HG02981 (cell line): Measurements from ENCODE around the gene FSTL4.

ENCODE experiments used
- ATAC-seq: cut with Tn5 transposase; IDR thresholded peaks from one replicate; pipeline ENCODE4 v1.9.1; 2021; ENCODE audit warnings: mild to moderate bottlenecking, moderate library complexity; ENCODE audit not compliant: unreplicated experiment

Gene FSTL4

DNA sequence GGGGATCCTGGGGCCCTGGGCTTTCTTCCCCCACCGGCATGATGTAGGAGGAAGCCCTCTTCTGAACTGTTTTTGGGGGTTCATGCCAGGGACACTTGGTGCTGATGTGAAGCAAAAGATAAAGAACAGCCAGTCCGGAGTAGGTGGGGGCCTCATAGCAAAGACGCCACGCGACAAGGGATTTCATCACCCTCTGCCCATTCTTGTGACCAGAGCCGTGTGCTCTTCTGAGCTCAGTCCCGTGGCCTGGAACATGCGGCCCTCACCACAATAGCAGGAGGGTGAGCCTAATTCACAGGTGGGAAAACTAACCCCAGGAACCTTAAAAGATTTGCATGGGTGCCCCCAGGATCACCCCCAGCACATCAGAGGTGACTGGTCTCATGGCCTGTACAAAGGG, 334.6 kb downstream of the FSTL4 start:
- ATAC-seq: no peak

DNA sequence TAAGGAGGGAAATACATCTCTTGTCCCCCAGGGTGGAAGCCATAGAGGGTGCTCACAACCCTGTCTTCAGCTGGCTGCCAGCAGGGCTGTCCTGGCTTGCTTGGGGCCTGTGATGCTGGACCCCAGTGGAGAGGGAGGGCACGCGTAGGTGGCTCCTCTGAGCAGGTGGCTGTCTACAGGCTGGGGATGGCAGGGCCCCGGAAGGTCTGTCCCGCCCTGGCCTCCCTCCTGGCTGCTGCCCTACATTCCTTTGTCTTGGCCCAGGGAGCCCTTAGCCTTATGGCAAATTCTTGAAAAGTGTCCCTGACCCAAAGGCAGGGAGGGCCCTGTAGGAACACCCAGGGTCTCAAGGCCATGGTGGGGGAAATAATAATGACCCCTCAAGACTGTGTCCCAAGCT, 336.2 kb downstream of the FSTL4 start:
- ATAC-seq: no peak

DNA sequence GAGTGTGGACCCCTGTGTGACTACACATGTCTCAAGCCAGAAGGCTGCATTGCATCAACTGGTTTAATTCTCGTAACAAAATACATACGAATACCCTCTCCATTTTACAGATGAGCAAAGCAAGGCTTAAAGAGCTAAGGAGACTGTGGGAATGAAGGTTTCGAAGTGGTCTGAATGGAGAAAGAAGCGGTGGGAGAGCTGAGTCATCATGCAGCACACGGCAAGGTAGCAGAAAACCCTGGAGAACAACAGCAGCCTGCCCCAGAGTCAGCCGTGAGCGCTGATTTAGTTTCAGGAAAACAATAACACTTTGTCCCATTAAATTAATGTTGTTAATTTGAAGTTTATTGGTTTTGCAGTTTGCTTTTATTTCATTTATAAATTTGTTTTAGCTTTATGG, 336.7 kb downstream of the FSTL4 start:
- no peak for ATAC-seq

DNA sequence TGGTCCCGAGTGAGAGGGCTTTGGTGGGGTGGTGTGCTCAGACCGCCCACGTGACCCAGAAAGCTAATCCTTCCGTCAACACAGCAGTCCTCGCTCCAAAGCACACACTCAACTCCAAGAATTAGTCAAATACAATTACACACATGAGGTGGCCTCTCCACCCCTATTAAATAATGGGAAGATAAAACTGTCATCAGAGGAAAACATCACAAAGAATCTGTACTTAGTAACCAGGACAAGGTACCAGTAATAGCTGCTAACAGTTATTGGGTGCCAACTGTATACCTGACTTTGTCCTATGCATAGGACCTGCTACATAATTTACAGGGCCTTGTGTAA, 337.8 kb downstream of the FSTL4 start:
- ATAC-seq: no peak

DNA sequence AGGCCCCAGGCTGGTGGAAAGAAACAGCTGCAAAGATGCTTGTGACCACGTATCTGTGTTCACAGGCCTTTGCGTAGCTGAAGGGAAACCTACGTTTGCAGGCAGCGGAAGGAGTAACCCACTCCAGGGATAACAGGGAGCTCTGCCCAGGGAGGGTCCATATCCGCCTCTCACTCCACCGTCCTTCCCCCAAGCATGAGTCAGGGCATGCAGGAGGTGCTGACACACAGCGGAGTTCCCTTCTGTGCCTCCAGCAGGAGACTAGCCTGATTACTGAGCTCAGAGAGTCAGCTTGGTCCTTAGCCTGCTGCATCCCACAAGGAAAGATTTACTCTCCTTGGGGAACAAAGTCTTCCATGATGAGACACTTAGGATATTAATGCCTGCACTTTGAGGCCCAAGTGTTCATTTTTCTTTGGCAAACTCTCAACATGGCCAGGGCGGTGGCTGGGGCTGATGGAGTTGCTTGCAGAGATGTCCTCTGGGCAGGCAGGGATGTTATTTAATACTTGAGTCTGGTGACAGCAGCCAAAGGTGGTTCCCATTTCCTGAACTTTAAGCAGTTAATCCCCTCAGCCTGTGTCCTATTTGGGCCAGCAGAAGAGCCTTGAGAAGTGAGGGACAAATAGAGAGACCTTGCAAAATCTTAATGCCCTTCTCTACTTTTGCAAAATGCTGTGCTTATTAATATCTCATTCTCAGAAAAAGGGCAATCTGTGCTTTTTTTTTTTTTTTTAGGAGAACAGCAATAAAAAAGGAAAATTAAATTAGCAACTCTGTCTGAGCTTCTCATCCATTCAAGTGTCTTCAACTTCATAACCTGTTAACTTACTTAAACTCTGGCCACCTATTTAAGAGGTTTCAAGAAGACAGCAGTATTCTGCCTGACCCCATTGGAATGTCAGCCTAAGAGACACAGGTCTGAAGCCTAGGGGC, 338.4 kb downstream of the FSTL4 start:
- ATAC-seq: no peak

DNA sequence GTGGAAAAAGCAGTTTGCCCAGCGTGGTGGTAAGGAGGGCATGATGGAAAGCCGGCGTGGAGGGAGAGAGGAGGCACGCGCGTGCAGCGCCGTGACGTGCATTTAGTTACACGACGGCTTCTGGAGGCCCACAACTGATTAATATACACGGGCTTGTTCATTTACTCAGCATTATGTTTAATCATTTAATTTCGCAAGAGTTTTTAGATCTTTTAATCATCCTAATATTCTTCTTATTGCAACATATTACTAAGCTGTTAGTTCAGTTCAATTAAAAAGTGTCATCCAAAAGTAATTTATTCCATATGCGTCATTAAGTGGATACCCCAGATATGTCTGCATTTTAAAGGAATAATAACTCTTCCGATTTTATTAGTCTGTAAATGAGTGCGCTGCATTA, 340.0 kb downstream of the FSTL4 start:
- ATAC-seq: no peak

DNA sequence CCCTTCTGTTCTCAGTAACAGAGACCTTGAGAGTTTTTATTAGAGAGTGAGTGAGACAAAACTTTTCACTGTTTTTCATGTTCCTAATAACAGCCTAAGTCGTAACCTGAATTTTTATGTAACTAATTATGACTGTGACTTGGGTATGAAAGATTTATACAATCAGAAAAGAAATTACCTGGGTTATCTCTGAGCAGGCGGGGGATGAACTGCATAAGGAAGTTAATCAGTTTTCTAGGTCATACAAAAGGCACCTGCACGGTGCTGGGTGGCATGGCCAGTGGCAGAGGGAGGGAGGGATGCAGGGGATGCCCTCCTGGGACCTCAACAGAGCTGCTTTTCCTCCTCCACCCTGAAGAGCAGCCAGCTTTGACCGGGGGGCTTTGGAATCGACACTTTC, 340.7 kb downstream of the FSTL4 start:
- ATAC-seq: no peak

DNA sequence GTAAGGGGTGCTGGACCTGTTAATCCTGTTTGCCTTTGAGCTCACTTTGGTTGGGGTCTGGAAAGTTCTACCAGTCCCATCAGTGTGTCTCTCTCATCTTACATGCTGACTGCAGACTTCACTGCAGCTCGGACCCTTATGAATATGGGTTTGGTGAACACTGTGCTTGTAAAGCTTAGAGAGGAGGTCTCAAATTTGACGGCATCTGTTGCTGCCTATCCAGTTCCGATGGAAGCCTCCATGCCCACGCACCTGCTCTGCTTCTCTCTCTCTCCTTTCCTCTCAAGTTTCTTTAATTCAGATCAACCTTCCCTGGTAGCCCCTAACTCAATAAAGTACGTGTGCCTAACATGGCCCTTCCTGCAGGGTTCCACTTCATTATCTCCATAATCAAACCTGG, 342.6 kb downstream of the FSTL4 start:
- ATAC-seq: no peak

DNA sequence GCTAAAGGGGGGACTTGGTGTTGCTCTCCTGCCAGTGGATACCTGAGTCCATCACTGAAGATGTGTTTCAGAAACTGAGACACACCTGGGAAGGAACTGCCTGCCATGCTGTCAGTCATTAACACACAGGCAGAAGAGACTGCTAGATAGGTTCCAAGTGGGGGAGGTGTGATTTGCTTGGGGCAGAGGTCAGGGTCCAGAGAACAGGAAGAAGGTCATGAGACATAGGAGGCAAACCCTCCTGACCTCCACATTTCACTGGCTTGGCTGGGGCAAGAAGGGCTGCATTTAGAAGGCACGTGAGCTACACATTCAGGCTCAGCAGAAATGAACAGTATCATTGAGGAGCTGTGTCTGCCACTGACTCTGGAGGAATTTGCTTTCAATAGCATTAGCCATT, 344.7 kb downstream of the FSTL4 start:
- ATAC-seq: no peak

DNA sequence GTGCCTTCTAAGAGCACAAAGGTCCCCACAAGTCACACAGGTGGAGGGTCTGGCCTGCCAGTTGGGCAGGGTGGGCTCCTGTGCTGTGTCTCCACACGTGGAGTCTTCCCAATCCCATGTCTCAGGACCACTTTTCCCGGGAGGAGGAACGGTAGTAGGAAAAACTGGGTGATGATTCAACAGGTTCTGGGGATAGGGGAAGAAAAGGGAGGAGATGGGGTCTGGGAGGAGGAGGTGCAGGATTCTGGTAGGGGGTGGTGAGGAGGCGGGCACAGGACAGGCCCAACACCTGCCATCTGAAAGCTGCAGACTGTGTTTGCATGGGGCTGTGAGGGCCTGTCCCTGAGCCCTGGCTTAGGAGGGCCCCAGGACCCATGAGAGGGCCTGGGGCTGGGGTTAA, 345.4 kb downstream of the FSTL4 start:
- no peak for ATAC-seq

DNA sequence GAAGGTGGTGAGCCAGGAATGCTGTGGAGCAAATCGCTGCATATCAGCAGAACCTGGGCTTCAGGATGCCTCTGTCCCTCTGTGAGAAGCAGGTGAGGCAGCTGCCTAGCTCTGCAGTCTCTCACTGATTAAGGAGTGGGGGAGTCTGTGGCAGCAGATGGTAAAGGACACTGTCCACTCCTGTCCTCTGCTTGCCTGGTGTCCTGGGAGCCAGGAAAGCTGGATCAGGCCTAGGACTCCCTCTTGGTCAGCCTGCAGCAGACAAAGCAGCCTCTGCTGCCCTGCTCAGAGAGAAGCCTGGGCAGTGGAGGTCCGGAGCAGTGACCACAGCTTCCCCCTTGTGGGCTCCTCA, 345.8 kb downstream of the FSTL4 start:
- no peak for ATAC-seq

DNA sequence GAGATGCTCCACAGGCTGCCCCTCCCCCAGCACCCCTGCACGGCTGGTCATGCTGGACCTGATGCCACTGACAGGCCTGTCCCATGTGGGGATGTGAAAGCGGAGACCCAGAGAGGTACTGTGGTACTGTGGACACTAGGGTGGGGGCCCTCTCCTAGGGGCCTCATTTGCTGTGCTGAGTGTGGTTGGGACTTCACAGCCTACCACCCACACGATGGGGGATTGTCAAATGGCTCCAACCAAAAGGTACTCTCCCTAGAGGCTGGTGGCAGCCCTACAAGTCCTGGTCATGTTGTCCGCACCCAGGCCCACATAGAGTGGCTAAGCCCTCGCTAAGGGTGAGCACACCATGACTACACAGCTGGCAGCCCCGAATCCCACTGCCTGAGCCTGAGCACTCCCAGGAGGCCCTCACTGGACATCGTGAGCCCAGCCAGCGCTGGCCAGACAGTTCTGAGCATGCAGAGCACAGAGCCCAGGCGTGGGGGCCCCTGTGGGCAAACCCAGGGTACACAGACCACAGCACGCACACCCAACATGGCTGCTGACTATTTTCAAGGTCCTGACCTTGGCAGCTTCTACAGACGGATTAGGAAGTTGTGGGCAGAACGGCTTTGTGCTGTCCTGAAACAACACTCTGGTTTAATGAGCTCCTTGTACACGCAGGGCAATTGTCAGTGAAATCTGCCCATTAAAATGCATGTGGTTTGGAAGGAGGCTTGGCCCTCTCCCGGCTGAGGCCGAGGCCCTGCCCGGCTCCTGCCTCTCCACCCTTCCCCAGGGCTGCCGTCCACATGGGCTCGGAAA, 346.4 kb downstream of the FSTL4 start:
- ATAC-seq: no peak

DNA sequence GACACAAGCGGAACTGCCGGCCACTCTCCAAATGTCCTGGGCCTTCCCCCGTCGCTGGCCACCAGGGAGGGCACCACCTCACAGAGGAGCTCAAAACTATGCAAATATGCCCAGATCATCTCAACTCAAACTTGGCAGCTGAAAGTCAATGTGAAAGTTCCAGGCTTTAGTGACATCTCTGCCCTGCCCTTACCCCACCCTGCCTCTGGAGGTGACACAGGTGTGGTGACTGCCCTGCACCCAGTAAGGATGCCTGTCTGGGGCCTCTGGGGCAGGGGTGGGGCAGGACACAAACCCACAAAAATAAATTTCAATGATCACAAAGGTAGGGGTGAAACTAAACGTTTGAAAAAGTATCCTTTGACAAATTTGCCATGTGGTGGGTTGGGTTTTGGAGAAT, 347.1 kb downstream of the FSTL4 start:
- ATAC-seq: no peak

DNA sequence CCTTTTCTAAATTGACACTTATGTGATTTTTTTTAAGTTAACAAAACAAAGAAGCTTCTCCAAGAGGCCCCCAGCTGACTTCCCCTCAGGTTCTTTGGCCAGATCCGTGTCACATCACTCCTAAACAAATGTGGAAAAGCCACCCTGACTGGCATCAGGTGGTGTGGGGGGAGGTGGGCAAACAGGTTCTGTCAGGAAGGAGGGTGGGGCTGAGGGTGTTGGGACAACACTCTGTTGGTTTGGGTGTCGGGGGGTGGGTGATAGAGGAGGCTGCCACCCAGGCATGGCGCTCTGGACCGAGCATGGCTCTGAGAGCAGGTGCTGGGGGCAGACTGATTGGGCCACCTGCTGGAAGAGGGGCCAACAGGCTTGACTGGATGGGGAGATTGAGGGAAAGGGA, 349.7 kb downstream of the FSTL4 start:
- ATAC-seq: no peak

DNA sequence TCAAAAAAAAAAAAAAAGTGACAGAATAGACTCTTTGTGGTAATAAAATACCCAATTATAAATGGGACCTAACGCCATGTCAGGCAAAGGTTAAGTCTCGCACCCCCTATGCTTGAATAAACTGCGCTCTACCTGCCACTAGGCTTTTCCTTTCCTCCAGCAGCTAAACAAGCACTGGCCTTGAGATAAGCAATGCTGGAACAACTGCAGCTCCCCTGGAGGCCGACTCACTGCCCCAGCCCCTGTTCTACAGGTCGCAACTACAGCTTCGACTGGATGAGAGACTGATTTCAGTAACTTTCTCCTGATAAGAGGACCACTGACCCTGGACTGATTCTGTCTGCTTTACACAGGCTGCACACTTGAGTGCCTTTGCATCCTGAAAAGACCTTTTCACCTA, 350.3 kb downstream of the FSTL4 start:
- ATAC-seq: no peak

DNA sequence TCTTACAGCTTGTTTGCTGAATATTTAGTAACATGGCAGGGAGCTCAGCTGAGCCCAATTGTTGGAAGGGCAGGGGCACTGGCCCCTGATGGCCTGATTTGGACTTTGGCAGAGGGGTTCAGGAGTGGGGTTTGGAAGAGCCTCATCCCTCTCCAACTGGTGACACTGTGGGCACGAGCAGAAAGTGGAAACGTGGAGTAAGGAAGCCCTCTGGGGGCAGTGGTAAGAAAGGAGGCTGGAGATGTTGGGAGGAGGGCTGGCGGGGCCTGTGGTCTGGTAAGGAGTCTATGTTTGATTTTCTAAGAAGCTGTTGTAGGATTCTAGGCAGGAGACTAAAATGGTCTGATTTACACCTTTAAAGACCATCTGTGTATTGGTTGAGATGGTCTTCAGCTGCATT, 351.6 kb downstream of the FSTL4 start:
- ATAC-seq: no peak

DNA sequence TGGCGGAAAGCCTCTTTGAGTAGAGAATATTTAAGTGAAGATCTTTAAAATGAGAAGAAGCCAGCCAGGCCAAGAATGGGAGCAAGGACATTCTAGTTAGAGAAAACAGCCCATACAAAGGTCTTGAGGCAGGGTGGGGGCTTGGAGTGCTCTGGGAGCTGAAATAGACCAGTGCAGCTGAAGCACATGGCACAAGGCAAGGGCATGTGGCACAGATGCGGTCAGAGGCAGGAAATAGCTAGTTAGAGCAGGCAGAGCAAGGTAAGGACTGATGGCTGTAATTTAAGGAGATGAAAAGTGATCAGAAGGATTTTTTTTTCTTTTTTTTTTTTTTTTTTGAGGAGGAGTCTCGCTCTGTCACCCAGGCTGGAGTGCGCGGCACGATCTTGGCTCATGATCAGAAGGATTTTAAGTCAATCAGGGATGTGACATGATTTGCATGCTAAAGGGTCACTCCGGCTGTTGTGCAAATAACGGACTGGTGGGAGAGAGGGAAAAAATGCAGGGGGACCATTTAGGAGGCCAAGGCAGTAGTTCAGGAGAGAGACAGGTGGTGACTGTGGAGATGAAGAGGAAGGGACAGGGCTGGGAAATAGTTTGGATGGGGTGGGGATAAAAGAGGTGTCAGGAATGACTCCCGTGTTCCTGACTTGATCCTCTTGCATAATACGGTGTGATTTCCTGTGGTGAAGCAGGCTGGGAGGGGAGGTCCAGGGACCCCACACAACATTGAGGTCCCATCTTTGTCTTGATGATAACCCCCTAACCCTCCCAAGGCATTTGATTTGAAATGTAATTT, 352.9 kb downstream of the FSTL4 start:
- ATAC-seq: no peak

DNA sequence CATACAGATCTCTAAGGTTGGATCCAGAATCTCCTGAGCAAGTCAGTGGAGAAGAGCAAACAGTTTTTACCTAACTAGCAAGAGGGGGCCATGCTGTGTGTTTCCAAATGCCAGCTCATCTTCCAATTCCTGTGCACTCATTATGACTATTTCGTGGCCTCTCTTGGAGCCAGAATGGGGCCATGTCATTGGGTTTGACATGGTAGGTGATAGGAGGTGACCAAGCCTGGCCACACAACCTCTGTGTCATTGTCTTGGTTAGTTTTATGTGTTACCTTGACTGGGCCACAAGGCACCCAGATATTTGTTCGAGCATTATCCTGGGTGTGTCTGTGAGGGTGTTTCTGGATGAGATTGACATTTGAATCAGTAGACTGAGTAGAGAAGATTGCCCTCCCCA, 354.4 kb downstream of the FSTL4 start:
- ATAC-seq: no peak

DNA sequence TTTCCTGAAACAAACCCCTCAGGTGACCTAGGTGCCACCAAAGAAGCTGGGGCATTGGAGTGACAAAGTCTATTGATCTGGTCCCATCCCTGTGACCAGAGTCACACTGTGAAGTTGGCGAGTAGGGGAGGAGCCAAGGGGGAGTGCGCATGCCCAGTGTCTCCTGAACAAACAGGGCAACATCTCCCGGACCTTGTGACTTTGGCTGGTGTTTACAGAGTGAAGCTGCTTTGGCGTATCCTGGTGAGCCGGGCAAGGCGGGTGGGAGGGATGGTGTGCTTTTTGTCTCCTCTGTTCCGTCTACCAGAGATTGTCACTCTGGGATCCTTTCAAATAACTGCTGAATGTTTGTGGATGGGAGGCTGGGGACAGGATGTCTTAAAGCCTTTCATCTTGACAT, 356.1 kb downstream of the FSTL4 start:
- ATAC-seq: no peak

DNA sequence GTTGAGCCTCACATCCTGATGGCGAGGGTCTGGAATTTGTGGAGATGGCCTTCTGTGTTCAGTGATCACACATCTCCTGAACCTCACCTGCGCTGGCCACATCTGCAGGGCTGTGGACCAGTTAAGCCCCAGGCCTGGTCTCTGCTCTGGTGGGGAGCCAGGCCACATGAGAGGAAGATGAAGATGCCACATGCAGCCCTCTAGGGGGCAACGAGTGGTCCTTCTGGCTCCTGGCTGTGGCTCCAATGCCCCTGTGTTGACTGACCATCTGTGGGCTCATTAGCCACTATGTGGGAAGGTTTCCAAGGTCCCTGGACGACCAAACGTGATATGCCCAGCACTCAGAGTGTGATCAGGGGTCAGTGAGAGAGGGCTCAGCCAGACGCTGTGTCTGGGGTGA, 357.5 kb downstream of the FSTL4 start:
- no peak for ATAC-seq

DNA sequence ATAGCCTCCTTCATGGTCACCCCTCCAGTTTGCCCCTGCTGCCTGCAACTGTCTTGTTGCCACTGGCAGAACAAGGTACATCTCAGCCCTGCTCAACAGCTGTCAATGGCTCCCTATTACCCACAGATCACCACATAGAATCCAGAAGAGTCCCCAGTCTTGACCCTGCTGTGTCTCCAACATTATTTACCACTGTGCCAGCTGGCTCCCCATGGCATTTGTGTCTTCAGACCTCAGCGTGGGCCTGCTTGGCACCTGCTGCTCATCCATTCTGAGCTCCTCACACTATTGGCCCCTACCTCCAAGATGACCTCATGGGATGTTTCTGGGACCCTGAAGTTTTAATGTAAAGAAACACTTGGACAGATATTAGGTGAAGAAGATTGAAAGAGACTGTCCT, 358.7 kb downstream of the FSTL4 start:
- ATAC-seq: no peak

DNA sequence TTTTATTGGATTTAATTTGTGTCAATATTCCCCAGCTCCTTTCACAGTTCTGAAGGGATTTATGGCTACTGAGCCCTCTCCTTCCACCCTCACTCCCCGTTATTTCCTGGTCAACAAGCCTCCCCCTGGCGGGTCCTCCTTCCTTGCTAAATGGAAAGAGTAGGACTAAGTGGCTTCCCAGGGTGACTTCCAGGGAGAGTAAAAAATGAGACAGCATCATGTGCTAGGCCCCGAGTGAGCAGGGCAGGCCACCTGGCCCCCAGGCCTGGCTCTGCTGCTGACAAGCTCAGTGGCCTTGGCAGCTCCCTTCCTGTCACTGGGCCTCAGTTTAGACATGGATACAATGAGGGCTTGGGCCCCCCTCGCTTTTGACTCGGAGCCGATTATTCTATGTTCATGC, 359.3 kb downstream of the FSTL4 start:
- ATAC-seq: no peak
